CMK (cell line): ENCODE measurements around the gene IQGAP2.

Experiments
- DNase-seq: peaks from one replicate; pipeline ENCODE4 v3.0.0-alpha.2; 2010; ENCODE audit warnings: low read depth

Gene IQGAP2

DNA sequence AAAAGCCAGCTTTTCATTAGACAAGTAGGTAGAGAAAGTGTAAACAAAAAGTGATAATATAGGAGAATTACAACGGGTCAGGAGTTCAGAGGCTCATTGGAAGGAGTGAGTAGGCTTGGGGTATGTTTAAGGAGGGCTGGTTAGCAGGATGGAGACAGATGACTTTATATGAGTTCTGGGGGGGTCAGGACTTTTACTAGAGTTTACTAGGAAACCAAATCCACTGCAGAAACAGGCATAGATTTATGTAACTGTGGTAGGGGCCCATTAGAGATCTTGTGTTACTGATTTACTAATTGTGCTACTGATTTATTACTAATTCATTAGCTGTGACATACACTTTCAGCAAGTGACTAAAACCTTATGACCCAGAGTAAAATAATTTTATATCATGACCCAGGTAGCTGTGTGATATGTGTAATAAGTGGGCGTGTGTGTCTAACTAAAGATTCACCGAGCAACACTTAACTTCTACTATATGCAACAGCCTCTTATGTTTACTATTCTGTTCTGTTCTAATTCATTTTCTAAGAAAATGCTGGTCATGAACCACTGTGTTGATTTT, 73.5 kb downstream of the IQGAP2 start:
- DNase-seq = no peak

DNA sequence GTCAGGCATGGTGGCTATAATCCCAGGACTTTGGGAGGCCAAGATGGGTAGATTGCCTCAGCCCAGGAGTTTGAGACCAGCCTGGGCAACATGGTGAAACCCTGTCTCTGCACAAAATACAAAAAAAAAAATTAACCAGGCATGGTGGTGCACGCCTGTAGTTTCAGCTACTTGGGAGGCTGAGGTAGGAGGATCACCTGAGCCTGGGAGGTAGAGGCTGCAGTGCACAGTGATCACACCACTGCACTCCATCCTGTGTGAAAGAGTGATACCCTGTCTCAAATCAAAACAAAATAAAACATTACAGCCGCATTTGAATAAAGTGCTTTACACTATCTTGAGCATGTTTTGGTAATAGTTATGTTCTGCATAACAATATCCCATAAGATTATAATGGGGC, 74.0 kb downstream of the IQGAP2 start:
- DNase-seq = no peak

GRCh38 chr5:76477571-76477970, 74.5 kb downstream of the IQGAP2 start:
- no peak for DNase-seq

DNA sequence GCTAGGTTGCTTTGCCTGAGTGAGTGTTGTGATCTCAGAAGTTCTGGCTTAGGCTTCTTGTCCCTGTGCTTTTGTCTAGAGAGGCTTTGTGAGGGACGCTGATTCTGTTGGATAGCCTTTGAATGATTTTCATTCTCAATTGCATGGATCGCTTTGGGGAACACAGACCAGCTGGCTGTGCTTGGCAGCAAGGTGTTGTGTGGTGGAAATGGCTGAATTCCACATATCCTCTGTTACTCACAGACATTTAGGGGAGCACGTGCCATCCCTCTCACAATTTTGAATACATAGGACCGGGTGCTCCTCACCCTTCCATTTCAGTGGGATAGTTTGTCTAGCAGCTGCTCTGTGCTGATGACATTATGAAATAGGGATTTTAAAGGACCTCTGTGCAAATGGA, 76.2 kb downstream of the IQGAP2 start:
- no peak for DNase-seq

DNA sequence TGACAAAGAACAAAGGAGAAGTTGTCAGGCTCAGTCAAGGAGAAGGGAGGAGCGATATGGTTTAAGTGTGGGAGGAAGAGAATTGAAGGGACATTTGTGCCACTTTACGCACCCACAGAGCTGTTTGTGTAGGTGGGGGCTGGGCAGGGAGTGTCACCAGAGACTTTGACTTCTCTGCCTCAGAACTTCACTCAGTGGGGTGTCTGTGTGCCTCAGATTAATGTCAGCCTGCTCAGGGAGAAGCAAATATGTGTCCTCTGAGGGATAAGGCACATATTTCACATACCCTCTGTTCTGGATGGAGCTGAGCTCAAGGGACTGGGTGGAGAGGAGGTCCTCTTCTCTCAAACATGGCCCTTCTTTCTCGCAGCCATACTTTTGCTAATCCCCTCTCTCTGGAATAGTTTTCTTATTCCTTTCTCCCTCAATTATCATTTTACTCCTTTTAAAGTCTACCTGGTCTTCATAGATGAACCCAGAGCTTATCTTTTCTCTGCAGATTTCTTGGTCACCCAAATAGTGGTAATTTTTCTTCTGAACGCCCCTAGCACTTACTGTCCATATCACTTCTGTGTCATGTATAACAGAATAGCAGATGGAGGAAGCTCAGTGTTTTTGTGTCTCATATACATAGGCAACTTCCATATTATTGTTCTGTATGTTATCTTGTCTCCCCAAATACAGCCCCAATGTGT, 77.0 kb downstream of the IQGAP2 start:
- DNase-seq = no peak

- DNase-seq = no peak
Measured at GRCh38 chr5:76482984-76483383, 79.9 kb downstream of the IQGAP2 start.

- DNase-seq = no peak
Measured at GRCh38 chr5:76483433-76483832, 80.3 kb downstream of the IQGAP2 start.

DNA sequence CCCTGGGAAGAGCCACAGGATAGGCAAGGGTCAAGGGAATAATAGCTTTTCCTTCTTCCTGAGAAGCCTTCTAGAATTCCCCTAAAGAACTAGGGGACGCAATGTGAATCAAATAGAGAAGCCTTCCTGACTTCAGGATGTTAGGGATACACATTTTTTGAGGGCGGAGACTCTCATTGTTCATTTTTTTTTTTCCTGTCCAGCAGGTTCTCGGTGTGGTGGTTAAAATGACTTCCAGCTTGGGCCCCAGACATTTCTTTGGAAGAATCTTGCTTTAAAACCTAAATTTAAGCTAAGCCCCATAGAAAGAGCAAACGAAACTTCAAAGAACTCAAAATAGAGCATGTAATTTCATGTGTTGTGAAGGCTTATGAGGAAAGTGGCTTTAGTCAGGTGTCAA, 80.8 kb downstream of the IQGAP2 start:
- no peak for DNase-seq

DNA sequence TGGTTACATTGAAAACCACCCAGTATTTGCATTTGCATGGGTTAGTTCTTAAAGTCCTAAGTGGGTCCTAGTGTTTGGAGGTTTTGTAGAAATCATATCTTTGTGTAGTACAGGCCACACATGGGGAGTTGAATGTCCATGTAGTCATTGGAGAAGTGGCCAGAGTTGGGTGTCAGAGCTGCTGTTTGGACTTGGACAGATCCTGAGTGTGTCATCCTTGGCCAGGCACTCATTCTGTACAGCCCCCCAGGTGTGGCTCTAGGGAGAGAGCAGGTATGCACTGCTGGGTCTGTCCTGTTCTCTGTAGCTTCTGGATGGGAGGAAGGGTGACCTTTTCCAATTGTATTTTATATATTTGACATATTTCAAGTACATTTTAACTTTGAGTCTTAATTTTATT, 82.4 kb downstream of the IQGAP2 start:
- DNase-seq = no peak

GRCh38 chr5:76487386-76487785, 84.3 kb downstream of the IQGAP2 start:
- DNase-seq = no peak

- no peak for DNase-seq
Measured at GRCh38 chr5:76487821-76488220, 84.7 kb downstream of the IQGAP2 start.

DNA sequence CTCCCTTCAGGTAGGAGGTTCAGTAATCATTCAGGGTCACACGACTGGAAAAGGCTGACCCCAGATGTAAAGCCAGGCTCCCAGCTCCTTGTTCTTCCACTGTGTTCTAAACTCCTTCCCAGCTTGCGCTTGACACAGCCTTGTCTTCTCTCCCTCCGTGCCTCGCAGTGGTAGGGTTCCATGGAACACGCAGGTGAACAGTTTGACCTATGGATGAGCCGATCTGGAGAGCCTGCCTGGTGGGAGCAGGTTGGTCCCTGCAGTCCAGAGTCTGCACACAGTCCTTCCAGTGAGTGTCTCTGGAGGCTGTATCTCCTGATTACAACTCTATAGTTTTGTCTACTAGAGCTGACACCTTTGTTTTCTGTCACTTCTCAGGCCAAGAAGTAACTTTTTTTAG, 85.9 kb downstream of the IQGAP2 start:
- DNase-seq = no peak

GRCh38 chr5:76489877-76490688, 87.0 kb downstream of the IQGAP2 start:
- DNase-seq = no peak

- no peak for DNase-seq
Measured at GRCh38 chr5:76490960-76491359, 87.9 kb downstream of the IQGAP2 start.

DNA sequence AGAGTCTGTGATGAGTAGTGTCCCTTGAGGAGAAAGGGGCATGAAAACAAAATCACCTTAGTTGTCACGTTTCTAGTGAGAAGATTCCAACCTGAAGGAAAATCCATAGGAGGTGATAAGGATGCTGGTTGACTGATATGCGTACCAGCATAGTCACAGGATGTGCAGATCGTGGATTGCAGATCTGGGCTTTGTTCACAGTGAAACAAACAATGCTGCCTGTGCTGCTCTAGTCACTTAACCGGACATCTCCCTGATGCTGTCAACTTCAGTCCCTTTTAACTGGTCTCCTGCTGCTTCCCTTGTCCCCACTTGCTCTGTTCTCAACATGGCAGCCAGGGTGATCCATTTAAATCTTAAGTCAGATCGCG, 89.7 kb downstream of the IQGAP2 start:
- no peak for DNase-seq

GRCh38 chr5:76493190-76493837, 90.2 kb downstream of the IQGAP2 start:
- DNase-seq = no peak

DNA sequence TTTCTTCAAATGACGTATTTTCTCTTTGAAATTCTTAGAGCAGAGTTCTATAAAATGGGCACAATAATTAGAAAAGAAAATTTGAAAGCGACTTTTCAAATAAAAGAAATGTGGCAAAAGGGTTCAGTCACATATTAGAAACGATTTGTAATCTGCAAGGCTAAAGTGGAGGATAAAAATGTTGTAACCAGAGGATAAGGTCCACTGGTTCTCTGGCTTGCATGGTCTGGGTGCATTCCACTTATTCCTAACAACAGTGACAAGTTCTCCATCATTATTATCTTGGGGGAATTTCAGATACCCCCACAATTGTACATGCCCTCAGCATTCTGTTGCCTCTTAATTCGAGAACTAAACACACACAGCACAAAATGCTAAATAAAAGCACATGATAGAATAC, 91.1 kb downstream of the IQGAP2 start:
- no peak for DNase-seq

DNA sequence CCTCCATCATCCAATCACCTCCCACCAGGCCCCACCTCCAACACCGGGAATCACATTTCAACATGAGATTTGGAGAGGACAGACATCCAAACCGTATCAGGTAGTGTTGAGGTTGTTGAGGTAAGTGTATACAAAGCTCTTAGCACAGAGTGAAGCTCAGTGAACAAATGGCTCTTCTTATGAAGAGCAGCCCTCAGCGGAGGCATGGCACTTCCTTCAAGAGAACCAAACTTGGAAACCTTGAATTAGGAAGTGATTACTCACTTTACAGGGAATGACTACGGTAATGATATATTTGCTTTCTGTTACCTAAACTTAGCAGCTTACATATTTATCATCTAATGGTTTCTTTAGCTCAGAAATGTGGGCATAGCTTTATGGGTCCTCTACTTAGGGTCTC, 92.8 kb downstream of the IQGAP2 start:
- no peak for DNase-seq

GRCh38 chr5:76497065-76497460, 94.0 kb downstream of the IQGAP2 start:
- no peak for DNase-seq

DNA sequence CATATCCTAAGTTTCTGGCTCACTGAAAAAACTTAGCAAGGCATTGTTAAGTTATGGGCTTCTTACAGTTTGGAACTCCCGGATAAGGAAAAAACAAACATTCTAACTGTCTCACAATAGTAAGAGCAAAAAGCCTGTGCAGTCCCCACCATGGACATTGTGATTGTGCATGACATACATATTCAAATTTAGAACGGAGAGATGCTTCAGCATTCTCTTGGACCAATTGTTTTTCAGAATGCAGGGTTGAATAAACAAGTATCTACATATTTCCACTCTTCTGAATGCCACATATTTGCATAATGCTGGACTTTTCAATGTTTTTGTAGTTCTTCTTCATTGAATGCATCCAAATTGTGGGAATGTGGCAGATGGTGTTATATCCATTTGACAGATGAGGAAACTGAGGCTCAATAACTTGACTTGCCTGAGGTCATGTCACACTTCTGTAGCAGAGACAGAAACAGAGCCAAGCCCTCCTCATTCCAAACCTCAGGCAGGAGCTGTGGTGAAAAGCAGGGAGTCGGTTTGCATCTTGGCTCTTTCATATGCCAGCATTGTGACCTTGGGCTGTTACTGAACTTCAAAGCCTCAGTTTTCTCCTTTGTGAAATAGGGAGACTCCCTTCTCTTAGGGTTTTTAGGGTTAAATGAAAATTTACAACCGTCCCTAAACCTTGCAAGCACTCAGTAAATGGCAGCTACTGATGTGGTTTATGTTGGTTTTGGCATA, 95.1 kb downstream of the IQGAP2 start:
- DNase-seq = no peak

DNA sequence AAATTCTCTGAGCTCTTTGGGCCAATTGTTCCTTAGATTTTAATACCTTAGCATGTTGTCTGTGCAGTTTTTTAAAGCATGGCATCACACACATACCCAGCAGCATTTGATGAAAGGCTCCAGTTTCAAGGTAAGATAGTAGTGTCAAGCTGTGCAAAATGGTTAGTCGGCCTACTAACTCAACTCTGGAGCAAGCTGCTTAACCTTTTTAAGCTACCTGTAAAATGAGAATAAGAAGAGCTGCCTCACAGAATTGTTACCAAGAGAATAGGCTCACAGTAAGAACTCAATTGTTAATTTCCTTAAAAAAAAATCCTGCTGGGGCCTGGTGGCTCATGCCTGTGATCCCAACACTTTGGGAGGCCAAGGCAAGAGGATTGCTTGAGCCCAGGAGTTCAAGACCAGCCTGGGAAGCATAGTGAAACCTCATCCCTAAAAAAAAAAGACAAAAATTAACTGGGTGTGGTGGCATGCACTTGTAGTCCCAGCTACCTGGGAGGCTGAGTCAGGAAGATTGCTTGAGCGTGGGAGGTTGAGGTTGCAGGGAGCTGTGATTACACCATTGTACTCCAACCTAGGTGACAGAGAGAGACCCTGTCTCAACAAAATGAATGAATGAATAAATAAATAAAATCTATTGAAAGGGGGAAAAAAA, 96.5 kb downstream of the IQGAP2 start:
- DNase-seq = no peak
